GM20431 (cell line): ENCODE measurements around the gene SERPINE2.
"Not testable (repeated sequence)": the region's sequence is repeated elsewhere in the genome, so short reads cannot be mapped to it uniquely, and the experiment has no call there.

Source experiments
- in situ Hi-C: fragments of 300-500 bp; cut with MseI, MboI; formaldehyde crosslinking; loops from one replicate; pipeline ENCODE4 v1.15.0; 2020; ENCODE audit warnings: low sequenced_read_pairs; ENCODE audit not compliant: unreplicated experiment

The SERPINE2 gene

DNA sequence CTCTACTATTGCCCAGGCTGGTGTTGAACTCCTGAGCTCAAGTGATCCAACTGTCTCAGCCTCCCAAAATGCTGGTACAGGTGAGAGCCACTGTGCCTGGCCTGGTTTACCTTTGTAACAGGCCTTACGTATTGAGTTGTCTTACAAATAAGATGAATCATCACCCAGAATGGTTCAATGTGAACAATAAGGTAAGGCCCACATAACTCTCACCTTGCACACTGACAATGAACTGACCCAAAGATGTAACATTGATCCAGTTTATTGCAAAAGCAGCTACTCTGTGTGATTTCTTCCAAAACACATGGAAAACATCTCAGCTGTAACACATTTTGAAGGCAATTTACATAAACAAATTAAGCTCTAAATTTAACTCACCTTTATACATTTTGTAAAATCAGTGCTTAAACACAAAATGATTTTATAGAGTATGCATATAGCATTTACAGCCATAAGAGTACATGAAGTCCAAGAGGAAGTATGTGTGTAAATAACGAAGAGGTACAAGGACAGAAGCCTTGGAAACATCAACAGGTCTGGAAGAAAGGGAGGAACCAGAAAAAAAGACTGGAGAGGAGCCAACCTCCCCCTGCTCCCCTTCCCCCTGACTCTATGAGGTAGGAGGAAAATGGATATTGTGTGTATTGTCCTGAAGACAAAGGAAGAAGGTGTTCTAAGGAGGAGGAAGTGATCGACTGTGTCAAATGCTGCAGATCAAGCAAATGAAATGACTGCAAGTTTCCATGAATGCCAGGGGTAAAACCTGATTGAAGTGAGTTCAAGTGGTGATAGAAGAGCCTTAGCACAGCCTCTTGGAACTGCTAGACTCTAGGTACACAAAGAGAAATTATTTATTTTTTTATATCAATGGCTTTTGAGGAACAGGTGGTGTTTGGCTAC lies 88.4 kb downstream of the SERPINE2 start:
- in situ Hi-C loops, result no loop called here

DNA sequence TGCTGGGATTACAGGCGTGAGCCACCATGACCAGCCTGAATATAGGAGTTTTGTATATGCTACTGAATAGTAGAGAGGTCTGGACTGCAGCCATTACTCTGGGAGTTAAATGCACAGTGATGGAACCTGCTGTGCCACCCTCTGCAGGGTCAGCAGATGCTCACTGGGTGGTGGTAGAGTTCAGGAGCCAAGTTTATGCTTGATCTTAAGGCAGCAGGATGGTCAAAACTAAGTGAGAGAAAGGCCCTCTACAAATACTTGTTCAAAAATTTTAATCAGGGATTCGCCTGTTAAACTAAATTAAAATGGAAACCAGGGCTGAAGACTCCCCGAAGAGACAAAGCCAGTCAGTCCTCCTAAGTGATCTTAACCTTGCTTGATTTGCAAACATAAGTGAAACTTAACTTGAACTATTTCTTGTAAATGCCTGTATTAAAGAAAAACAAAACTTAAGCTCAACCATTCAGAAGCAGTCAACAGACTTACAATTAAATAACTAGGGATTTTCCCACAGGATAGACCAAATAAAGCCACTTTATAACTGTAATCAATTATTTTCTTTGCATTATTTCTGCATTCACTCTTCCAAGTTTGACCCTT lies 89.7 kb downstream of the SERPINE2 start:
- in situ Hi-C loops, result no loop called here

DNA sequence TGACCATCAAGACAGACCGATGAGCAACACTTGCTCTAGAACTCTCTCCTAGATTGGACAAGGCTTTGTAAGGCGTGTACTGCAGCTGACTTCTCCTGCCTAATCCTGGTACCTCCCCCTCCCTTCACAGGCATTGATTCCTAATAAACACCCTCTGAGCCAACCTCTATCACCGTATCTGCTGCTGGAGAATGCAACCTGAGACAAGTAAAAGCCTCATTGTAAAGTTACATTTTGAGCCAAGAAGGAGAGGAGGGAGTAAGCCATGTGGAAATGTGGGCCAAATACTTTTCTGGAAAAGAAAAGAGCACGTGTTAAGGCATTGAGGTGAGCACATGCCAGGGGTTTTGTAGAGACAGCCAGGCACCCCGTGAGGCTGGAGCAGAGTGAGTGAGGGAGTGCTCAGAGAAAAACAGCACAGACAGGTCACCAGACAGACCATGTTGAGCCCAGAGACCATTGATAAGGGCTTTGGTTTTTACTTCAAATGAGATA lies 91.3 kb downstream of the SERPINE2 start:
- in situ Hi-C loops, result no loop called here

- in situ Hi-C loops, result no loop called here
Observed at GRCh38 chr2:223945755-223946154, 93.3 kb downstream of the SERPINE2 start.

DNA sequence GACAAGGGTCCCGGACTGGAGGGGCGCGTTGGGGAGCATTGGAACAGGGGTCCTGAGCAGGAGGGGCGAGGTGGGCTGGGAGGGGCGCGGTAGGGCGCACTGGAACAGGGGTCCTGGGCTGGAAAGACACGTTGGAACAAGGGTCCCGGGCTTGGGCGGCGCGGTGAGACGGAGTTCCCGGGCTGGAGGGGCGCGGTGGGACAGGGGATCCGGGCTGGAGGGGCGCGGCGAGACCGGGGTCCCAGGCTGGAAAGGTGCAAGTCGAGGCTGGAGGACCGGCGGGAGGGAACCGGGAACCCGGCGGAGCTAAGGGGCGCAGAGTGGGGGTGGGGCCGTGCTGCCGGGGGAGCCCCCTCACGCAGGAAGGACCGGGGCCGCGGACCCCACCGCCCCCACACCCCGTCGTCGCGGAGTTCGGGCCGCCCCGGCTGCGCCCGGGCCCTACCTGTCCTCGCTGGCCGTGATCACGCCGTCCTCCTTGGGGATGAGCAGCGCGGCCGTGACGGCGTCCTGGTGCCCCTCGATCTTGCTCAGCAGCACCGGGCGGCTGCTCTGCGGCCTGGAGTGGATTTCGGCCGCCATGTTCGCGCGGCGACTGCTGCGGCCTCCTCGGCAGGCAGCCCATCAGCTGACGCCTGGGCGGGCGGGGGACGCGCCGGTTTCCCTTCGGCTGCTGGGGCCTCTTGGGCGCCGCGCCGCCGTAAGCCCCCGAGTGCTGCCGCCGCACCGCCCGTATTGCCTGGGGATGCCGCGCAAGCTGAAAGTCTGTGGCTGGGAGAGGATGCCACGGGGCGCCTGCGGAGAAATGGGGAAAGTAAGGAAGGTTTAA lies 94.2 kb downstream of the SERPINE2 start, which contains the start of gene WDFY1:
Gene WDFY1, minus strand, starts transcription at position 633 of the 829 bp plus-strand sequence. Its CDS starts 51 bp downstream, at position 582.
- in situ Hi-C loops, result no loop called here

- in situ Hi-C loops, result no loop called here
Observed at GRCh38 chr2:223944166-223944702, 94.9 kb downstream of the SERPINE2 start.

DNA sequence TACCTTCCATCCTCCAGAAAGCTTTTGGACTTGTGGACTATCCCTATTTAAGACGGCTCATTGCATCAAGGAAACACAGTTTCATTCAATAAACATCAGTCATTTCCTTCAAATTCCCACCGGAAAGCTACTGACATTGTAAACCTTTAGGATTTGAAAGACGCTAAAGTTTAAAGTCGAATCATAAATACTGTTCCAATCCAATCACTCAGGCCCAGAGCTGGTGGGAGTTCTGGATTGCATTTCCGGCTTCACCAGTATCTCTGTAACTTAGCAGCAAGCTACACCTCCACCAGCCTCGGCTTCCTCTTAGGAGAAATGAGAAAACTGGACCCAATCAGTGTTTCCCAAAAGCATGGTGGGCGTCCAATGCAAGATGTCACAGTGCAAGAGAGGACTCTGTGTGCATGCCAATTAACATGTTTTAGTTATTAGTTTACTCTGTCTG lies 95.5 kb downstream of the SERPINE2 start:
- in situ Hi-C loops, result no loop called here

DNA sequence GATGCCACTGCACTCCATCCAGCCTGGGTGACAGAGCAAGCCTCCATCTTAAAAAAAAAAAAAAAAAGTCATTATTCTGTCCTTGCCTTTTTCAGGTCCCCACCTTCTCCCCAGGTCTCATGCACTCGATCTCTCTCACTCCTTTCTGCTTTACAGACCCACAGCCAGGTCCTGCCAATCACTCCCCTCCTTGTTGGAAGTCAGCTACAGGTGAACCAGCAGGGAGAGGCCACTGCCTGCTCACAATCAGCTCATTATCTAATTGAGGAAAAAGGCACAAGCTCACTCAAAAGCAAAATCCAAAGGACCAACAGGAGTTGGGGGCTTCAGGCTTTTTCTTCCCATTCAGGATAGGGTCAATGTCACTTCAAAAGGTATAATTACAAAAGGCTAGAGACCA lies 96.0 kb downstream of the SERPINE2 start:
- in situ Hi-C loops, result no loop called here

- in situ Hi-C loops, result no loop called here
Observed at GRCh38 chr2:223941579-223942277, 97.4 kb downstream of the SERPINE2 start.

DNA sequence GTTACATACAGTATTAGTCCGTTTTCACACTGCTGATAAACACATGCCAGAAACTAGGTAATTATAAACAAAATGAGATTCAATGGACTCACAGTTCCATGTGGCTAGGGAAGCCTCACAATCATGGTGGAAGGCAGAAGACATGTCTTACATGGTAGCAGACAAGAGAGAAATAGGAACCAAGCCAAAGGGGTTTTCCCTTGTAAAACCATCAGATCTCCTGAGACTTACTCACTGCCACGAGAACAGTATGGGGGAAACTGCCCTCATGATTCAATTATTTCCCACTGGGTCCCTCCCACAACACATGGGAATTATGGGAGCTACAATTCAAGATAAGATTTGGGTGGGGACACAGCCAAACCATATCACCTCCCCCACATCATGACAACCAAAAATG lies 99.6 kb downstream of the SERPINE2 start:
- in situ Hi-C loops, result not testable (repeated sequence)

GRCh38 chr2:223937535-223937934 lies 101.6 kb downstream of the SERPINE2 start:
- in situ Hi-C loops, result no loop called here

- in situ Hi-C loops, result no loop called here
Observed at GRCh38 chr2:223936862-223937326, 102.2 kb downstream of the SERPINE2 start.

DNA sequence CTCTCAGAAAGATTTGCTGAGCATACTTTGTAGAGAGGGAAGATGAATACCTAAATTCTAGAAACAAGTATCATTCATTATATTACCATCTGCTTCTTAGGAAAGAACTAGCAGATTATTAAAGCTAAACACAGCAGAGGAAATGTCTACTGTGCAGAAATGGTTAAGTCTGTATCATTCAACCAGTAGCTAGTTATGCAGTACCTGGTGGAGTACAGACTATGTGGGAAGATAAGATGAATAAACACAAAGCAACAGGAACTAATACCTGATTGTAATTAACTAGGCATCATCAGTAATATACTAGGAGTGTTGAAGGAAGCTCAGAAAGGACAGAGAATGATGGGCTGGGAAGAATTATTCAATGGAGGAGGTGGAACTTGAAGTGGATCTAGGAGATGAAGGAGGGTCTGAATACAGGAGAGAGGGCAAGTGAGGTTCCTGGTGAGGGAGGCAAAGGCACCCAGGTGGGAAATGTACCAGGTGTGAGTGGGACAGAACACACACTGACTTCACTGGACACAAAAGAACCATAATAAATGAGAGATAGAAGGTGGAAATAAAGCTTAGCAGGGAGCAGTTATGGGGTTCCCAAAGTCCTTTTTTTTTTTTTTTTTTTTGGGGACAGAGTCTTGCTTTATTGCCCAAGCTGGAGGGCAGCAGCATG lies 103.5 kb downstream of the SERPINE2 start:
- in situ Hi-C loops, result no loop called here

- in situ Hi-C loops, result no loop called here
Observed at GRCh38 chr2:223934870-223935269, 104.2 kb downstream of the SERPINE2 start.

DNA sequence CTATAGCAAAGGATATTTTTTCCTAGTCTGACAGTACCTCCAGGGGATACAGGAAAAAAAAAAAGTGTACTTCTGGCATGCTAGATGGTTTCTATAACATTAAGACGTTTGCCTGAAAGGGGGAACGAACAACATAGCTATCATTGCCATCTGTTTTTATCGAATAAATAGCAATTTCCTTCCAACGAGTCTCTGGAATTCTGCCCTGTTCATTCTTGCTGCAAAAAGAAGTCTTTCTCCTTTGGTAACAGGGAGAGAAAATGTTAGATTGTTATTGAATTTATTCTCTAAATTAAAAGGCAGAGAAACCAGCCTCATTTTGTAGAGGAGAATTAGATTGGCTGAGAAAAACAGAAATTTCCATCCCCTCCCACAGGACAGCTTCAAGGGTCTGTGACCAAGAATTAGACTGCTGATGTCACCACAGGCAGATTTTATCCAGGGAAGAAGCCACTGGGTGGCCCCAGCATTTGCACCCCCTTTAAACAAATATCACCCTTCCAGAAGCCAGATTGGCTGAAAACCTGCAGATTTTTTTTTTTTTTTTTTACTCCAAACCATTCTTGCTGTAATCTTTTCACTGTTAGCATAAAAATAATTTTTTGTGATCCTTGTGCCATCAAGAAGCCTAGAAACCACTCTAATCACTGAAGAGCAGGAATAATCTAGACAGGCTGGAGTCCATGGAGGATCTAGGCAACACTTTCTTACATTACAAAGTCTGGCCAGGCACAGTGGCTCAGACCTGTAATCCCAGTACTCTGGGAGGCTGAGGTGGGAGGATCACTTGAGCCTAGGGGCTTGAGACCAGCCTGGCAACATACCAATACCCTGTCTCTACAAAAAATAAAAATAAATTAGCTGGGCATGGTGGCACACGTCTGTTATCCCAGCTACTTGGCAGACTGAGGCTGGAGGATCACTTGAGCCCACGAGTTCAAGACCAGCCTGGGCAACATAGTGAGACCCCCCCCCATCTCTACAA lies 106.0 kb downstream of the SERPINE2 start:
- in situ Hi-C loops, result no loop called here

DNA sequence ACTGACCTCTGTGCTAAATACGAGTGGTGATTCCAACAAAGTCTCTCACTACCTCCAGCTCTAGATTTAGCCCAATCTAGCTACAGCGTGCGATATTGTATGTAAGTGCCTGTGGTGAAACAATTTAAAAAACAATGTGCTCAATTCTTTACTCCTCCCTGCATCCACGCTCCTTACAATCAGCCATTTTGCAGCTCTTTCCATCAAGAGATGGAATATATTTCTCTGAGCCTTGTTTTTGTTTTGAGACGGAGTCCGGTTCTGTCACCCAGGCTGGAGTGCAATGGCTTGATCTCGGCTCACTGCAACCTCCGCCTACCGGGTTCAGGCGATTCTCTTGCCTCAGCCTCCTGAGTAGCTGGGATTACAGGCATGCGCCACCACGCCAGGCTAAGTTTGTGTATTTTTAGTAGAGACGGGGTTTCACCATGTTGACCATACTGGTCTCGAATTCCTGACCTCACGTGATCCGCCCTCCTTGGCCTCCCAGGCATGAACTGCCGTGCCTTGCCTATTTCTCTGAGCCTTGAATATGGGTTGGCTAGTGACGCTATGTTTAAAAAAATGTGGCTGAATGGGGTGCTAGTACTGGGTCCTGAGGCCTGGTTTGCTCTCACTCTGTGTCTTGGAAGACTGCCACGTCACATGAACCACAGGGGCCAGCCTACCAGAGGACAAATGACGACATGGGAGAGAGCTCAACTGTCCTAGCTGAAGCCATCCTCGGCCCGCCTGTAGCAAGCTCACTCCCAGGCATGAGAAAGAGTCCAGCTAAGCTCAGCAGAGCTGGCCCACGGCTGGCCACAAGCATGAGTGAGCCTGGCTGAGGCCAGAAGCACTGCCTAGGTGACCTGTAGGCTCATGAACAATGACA lies 108.7 kb downstream of the SERPINE2 start:
- in situ Hi-C loops, result no loop called here
